Ascending aorta (tissue), 2 donors: ENCODE data around the gene CNOT4. TPM values are rescaled to one million over a fixed set of nuclear protein-coding genes. Genes with fewer than 3 reads are reported as not detected.
"Not testable (repeated sequence)": the region's sequence is repeated elsewhere in the genome, so short reads cannot be mapped to it uniquely, and the experiment has no call there.

Experiments used
- DNase-seq, 2 donors: peaks; one replicate each; pipeline ENCODE4 v3.0.0-alpha.2; 2019; ENCODE audit warnings: low spot score in 2 of 2
- H3K27ac ChIP-seq, 2 donors: fragments of 200-600 bp; sonication (generic); one replicate each; pipeline ENCODE4 v1.5.1; 2016 to 2017; ENCODE audit warnings: mild to moderate bottlenecking in 1 of 2
- H3K27me3 ChIP-seq: fragments of 200-600 bp; sonication (generic); one replicate; pipeline ENCODE4 v1.5.1; 2017
- H3K36me3 ChIP-seq, 2 donors: fragments of 200-600 bp; sonication (generic); one replicate each; pipeline ENCODE4 v1.5.1; 2016
- H3K4me1 ChIP-seq, 2 donors: fragments of 200-600 bp; sonication (generic); one replicate each; pipeline ENCODE4 v1.5.1; 2016 to 2017; ENCODE audit warnings: mild to moderate bottlenecking in 1 of 2
- H3K4me3 ChIP-seq, 2 donors: fragments of 200-600 bp; sonication (generic); one replicate each; pipeline ENCODE4 v1.5.1; 2016 to 2017; ENCODE audit warnings: mild to moderate bottlenecking in 1 of 2
- H3K9me3 ChIP-seq, 2 donors: fragments of 200-600 bp; sonication (generic); one replicate each; pipeline ENCODE4 v1.5.1; 2016
- intact Hi-C: fragments of 100-400 bp; cut with DNase I; formaldehyde crosslinking; loops from one replicate; pipeline ENCODE4 v1.15.1; 2023
- total RNA-seq: library from RNA; depleted of rRNA; stranded (reverse); fragments of >200 nt; gene quantifications from one replicate; pipeline ENCODE4 v1.1.0, GENCODE V29; 2016
- TF ChIP-seq, protein P1 (sequence below), 3 experiments: fragments of 200-600 bp in 2 of 3; fragments of 450-650 bp in 1 of 3; sonication (generic) in 2 of 3; IDR thresholded peaks; one replicate each; pipeline ENCODE4 v1.5.1; 2016 to 2019; ENCODE audit warnings: antibody characterized with exemption in 3 of 3, mild to moderate bottlenecking in 1 of 3, moderate library complexity in 1 of 3

CNOT4 gene
- total RNA-seq, 1 donor from 2014 or later = 14.8 TPM

DNA sequence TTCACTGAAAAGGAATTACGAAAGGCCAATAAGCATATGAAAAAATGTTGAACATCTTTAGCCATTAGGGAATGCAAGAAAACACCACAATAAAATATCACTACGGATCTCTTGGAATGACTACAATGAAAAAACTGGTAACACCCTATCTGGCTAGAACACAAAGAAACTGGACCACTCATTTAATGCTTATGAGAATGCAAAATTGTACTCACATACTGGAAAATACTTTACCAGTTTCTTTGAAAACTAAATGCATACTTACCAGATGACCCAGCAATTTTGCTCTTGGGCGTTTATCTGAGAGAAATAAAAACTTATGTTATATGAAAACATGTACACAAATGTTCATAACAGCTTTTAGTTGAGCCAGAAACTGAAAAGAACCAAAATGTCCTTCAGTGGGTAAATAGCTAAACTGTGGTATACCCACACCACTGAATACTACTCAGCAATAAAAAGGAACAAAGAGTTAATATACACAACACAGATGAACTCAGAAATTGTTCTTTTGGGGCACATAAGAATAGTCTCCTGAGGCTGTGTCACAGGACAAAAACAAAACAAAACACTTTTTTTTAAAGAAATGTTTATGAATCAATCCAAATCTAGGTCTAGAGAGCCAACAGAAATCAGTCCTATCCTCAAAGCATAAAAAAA, 23.5 kb downstream of the CNOT4 start:
- Histone ChIP-seq H3K4me1 (no peaks in the 10 kb centered on the region), H3K36me3 (no peaks in the 10 kb centered on the region), H3K27me3 (no peaks in the 10 kb centered on the region), H3K9me3 (no peaks in the 10 kb centered on the region), H3K4me3 (no peak overlapping the region), H3K27ac (no peak overlapping the region)
- no peak for DNase-seq
- intact Hi-C loops = no loop called here
- TF ChIP-seq, protein P1, sequence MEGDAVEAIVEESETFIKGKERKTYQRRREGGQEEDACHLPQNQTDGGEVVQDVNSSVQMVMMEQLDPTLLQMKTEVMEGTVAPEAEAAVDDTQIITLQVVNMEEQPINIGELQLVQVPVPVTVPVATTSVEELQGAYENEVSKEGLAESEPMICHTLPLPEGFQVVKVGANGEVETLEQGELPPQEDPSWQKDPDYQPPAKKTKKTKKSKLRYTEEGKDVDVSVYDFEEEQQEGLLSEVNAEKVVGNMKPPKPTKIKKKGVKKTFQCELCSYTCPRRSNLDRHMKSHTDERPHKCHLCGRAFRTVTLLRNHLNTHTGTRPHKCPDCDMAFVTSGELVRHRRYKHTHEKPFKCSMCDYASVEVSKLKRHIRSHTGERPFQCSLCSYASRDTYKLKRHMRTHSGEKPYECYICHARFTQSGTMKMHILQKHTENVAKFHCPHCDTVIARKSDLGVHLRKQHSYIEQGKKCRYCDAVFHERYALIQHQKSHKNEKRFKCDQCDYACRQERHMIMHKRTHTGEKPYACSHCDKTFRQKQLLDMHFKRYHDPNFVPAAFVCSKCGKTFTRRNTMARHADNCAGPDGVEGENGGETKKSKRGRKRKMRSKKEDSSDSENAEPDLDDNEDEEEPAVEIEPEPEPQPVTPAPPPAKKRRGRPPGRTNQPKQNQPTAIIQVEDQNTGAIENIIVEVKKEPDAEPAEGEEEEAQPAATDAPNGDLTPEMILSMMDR (IDR thresholded peaks at IDR 0.05) = no peak

DNA sequence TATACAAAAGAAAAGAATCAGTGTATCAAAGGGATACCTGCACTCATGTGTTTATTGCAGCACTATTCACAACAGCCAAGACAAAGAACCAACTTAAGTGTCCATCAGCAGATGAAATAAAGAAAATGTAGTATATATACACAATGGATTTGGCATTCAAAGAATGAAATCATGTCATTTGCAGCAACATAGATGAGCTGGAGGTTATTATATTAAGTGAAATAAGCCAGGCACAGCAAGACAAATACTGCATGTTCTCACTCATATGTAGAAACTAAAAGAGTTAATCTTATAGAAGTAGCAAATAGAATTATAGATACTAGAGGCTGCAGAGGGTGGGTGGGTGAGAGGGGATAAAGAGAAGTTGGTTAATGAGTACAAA, 28.3 kb downstream of the CNOT4 start:
- no peak for DNase-seq
- Histone ChIP-seq H3K4me3 (no peak overlapping the region), H3K4me1 (peaks cover 0 to 4% of the 10 kb centered on the region in 2 donors), H3K9me3 (no peaks in the 10 kb centered on the region), H3K36me3 (no peaks in the 10 kb centered on the region), H3K27ac (no peak overlapping the region), H3K27me3 (no peaks in the 10 kb centered on the region)
- intact Hi-C loops = no loop called here
- TF ChIP-seq, protein P1 (IDR thresholded peaks at IDR 0.05) = no peak

DNA sequence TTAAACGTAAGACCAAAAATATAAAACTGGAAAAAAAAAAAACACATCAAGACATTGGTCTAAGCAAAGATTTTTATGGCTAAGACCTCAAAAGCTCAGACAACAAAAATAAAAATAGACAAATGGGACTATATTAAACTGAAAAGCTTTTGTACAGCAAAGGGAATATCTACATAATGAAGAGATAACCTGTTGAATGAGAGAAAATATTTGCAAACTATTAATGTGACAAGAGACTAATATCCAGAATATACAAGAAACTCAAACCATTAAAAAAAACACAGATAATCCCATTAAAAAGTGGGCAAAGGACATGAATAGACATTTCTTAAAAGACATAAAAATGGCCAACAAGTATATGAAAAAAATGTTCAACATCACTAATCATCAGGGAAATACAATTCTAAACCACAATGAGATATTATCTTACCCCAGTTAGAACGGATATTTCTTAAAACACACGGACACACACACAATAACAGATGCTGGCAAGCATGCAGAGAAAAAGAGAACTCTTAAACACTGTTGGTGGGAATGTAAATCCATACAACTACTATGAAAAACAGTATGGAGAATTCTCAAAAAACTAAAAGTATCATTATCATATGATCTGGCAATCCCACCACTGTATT, 28.8 kb downstream of the CNOT4 start:
- Histone ChIP-seq H3K4me3 (no peak overlapping the region), H3K36me3 (no peaks in the 10 kb centered on the region), H3K27me3 (no peaks in the 10 kb centered on the region), H3K9me3 (no peaks in the 10 kb centered on the region), H3K4me1 (peaks cover 0 to 4% of the 10 kb centered on the region in 2 donors), H3K27ac (no peak overlapping the region)
- intact Hi-C loops = no loop called here
- no peak for DNase-seq
- TF ChIP-seq, protein P1 (IDR thresholded peaks at IDR 0.05) = no peak

DNA sequence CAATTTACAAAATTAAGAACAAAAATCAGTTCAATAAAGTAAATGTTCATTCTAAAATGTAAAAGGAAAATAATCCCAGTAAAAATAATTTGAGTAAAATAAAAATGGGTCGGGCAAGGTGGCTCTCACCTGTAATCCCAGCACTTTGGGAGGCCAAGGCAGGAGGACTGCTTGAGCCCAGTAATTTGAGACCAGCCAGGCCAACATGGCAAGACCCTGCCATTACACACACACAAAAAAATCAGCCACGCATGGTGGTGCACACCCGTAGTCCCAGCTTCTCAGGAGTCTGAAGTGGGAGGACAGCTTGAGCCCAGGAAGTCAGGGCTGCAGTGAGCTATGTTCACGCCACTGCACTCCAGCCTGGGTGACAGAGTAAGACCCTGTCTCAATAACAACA, 34.4 kb downstream of the CNOT4 start:
- H3K27me3 ChIP-seq = no peaks in the 10 kb centered on the region
- no peak for DNase-seq
- no peak overlapping the region for H3K4me3 ChIP-seq
- H3K9me3 ChIP-seq = no peaks in the 10 kb centered on the region
- H3K27ac ChIP-seq = no peak overlapping the region
- TF ChIP-seq, protein P1 (IDR thresholded peaks at IDR 0.05) = no peak
- no peaks in the 10 kb centered on the region for H3K36me3 ChIP-seq
- intact Hi-C loops = no loop called here
- peaks cover 0 to 4% of the 10 kb centered on the region in 2 donors for H3K4me1 ChIP-seq

DNA sequence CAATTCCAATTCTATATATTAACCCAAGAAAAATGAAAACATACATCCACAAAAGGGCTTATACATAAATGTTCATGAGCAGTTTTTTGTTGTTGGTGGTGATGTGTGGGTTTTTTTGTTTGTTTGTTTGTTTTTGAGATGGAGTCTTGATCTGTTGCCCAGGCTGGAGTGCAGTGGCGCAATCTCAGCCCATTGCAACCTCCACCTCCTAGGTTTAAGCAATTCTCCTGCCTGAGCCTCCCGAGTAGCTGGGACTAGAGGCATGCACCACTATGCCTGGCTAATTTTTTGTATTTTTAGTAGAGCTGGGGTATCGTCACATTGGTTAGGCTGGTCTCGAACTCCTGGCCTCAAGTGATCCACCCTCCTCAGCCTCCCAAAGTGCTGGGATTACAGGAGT, 40.2 kb downstream of the CNOT4 start:
- H3K27ac ChIP-seq, intact Hi-C loops, DNase-seq, H3K4me3 ChIP-seq, H3K36me3 ChIP-seq, H3K9me3 ChIP-seq, H3K27me3 ChIP-seq, H3K4me1 ChIP-seq: not testable (repeated sequence)

DNA sequence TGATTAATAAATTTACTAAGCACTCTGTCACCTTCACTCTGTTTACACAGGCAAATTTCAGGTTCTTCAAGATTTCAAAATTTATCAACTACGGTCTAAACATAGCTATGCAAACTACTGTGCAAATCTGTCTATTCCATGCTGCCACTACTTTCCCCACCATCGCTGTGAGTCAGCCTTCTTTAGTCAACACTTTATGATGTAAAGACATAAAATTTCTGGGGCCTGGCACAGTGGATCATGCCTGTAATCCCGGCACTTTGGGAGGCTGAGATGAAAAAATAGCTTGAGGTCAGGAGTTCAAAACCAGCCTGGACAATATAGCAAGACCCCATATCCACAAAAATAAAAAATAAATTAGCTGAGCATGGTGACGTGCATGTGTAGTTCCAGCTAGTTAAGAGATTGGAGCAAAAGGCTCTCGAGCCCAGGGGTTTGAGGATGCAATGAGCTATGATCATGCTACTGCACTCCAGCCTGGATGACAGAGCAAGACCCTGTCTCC, 42.6 kb downstream of the CNOT4 start:
- no peaks in the 10 kb centered on the region for H3K4me1 ChIP-seq
- intact Hi-C loops = no loop called here

More for the DNA sequence above, 42.6 kb downstream of the CNOT4 start:
- H3K9me3 ChIP-seq = no peaks in the 10 kb centered on the region
- DNase-seq = no peak
- no peaks in the 10 kb centered on the region for H3K36me3 ChIP-seq
- no peaks in the 10 kb centered on the region for H3K27me3 ChIP-seq
- TF ChIP-seq, protein P1 (IDR thresholded peaks at IDR 0.05) = no peak
- H3K4me3 ChIP-seq = no peak overlapping the region
- H3K27ac ChIP-seq = no peak overlapping the region
